Central memory CD8-positive, alpha-beta T cell (primary cell): ENCODE measurements around the gene MCFD2.

Experiments used
- ATAC-seq: fragments of 150-1000 bp; cut with Tn5 transposase; replicated peaks from 2 replicates; pipeline ENCODE4 v1.10.0; 2022; ENCODE audit warnings: mild to moderate bottlenecking, moderate FRiP score, moderate number of reproducible peaks; ENCODE audit not compliant: poor library complexity, severe bottlenecking; ENCODE audit errors: extremely low read depth
- DNase-seq, 2 donors: peaks; one replicate each; pipeline ENCODE4 v3.0.0; 2021; ENCODE audit warnings: low spot score in 2 of 2
- H3K27ac Mint-ChIP-seq: one replicate; pipeline ENCODE4 v1.8.0; 2022; ENCODE audit warnings: low read depth, mild to moderate bottlenecking, moderate library complexity, mixed read lengths
- H3K27me3 Mint-ChIP-seq: one replicate; pipeline ENCODE4 v1.8.0; 2022; ENCODE audit warnings: mixed read lengths
- H3K36me3 Mint-ChIP-seq: one replicate; pipeline ENCODE4 v1.8.0; 2022; ENCODE audit warnings: mild to moderate bottlenecking, moderate library complexity, mixed read lengths; ENCODE audit not compliant: insufficient read depth
- H3K4me1 Mint-ChIP-seq: one replicate; pipeline ENCODE4 v1.8.0; 2022; ENCODE audit warnings: mixed read lengths
- H3K4me3 Mint-ChIP-seq: one replicate; pipeline ENCODE4 v1.8.0; 2022; ENCODE audit warnings: mild to moderate bottlenecking, moderate library complexity, mixed read lengths
- H3K9me3 Mint-ChIP-seq: one replicate; pipeline ENCODE4 v1.8.0; 2022; ENCODE audit warnings: mixed read lengths

MCFD2 gene

DNA sequence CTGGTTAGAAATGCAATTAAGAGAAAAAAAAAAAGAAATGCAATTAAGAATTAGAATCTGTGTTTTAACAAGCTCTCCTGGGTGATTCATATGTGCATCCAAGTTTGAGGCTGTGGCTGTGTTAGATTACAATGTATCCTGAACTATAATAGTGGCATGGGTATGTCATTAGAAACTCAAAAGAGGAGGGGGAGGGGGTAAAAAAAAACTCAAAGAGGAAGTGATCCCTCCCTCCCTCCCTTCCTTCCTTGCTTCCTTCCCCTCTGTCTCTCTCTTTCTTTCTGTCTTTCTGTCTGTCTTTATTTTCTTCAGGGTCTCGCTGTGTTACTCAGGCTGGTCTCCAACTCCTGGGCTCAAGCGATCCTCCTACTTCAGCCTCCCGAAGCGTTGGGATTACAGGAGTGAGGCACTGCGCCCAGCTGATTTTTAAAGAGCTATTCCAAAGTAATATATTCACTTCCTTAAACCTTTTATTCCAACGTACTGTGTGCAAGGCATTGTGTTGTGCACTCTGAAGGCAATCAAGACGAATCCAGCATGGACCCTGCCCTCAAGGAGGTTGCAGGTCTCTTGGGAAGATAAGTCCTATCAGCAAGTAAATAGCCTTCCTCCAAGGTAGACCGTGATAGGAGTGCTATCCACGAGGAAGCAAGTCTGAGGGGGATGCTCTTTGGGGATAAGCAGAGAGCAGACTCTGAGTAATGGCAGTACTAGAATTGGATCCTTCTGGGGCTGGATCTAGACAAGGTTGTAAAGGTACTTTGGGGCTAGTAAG lies 35.9 kb upstream of the MCFD2 start:
- Mint-ChIP-seq H3K9me3 (no peaks in the 10 kb centered on the region), H3K4me3 (no peak overlapping the region), H3K36me3 (peaks cover 31% of the 10 kb centered on the region), H3K27me3 (no peaks in the 10 kb centered on the region), H3K4me1 (peaks cover 31% of the 10 kb centered on the region), H3K27ac (no peak overlapping the region)
- no peak for ATAC-seq
- DNase-seq, result no peak

DNA sequence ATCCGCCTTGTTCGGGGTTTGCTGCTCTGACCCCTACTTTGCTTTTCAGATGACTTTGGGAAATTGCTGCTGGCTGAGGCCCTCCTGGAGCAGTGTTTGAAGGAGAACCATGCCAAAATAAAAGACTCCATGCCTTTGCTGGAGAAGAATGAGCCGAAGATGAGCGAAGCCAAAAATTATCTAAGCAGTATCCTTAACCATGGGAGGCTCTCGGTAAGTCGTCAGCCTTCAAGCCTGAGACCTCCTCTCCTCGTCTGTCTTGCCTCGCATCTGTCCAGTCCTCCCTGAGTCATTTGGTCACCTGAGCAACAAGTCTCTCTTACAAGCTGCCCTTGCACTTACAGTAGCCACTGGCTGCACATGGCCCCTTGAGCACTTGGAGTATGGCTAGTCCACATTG lies 34.7 kb upstream of the MCFD2 start:
- Mint-ChIP-seq H3K27me3 (no peaks in the 10 kb centered on the region), H3K36me3 (peaks cover 26% of the 10 kb centered on the region), H3K9me3 (no peaks in the 10 kb centered on the region), H3K4me3 (no peak overlapping the region), H3K4me1 (peaks cover 36% of the 10 kb centered on the region), H3K27ac (no peak overlapping the region)
- ATAC-seq (no peak), DNase-seq (no peak)

DNA sequence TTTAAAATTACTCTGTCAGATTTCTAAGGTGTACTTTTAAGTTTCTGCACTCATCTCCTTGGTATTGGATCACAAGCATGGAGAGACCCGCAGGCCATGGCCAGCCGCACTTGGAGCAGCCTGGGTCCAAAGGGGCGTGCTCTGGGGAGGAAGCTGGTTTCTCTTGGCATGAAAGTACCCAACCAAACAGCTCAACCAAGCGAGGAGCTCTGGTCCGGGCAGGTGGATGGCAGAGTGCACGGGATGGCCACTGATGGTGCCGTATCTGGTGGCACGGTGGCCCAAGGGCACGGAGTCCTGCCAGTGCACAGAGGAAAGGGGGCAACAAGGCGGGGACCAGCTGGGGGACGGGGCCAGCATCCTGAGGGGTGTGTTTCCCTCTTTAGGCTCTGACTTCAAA lies 32.2 kb upstream of the MCFD2 start:
- no peaks in the 10 kb centered on the region for H3K9me3 Mint-ChIP-seq
- no peak overlapping the region for H3K27ac Mint-ChIP-seq
- H3K27me3 Mint-ChIP-seq, result no peaks in the 10 kb centered on the region
- H3K4me1 Mint-ChIP-seq, result peaks cover 40% of the 10 kb centered on the region
- ATAC-seq, result no peak
- no peak overlapping the region for H3K4me3 Mint-ChIP-seq
- DNase-seq, result no peak
- H3K36me3 Mint-ChIP-seq, result peaks cover 20% of the 10 kb centered on the region

DNA sequence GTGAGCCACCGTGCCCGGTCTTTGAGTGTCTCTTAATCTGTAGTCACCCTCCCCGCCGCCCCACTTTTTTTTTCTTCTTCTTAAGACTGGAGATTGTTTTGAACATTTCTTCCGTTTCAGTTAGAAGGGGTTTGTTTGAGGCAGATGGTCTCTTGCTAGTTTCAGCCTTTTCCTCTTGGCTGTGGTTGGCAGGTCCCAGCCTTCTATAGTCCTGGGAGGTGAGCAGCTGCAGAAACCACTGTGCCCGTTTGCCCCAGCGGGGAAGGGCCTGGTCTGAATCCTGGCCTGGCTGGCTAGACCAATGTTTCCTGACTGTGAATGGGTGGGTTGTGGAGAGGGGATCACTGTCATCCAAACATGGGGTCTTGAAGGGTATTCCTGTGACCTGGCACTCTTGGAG lies 30.1 kb upstream of the MCFD2 start:
- no peak for ATAC-seq
- H3K36me3 Mint-ChIP-seq, result peaks cover 27% of the 10 kb centered on the region

GRCh38 chr2:46943881-46944798 lies 28.5 kb upstream of the MCFD2 start:
- peaks cover 54% of the 10 kb centered on the region for H3K4me1 Mint-ChIP-seq
- peak overlapping the region; percentile 98 for H3K4me3 Mint-ChIP-seq
- DNase-seq, result peak in 1 of 2 donors; percentile 61
- ATAC-seq, result peak; percentile 59
- no peaks in the 10 kb centered on the region for H3K9me3 Mint-ChIP-seq
- H3K27me3 Mint-ChIP-seq, result no peaks in the 10 kb centered on the region
- H3K27ac Mint-ChIP-seq, result peak overlapping the region; percentile 97
- peaks cover 22% of the 10 kb centered on the region for H3K36me3 Mint-ChIP-seq

More for the DNA sequence above, 30.1 kb upstream of the MCFD2 start:
- peak overlapping the region; percentile 97 for H3K27ac Mint-ChIP-seq
- H3K4me3 Mint-ChIP-seq, result peak overlapping the region; percentile 13
- no peaks in the 10 kb centered on the region for H3K9me3 Mint-ChIP-seq
- no peak for DNase-seq
- H3K27me3 Mint-ChIP-seq, result no peaks in the 10 kb centered on the region
- peaks cover 48% of the 10 kb centered on the region for H3K4me1 Mint-ChIP-seq

GRCh38 chr2:46942891-46943626 lies 27.5 kb upstream of the MCFD2 start:
- Mint-ChIP-seq H3K27ac (peak overlapping the region; percentile 97), H3K36me3 (peaks cover 20% of the 10 kb centered on the region), H3K4me1 (peaks cover 54% of the 10 kb centered on the region), H3K4me3 (peak overlapping the region; percentile 98), H3K9me3 (no peaks in the 10 kb centered on the region), H3K27me3 (no peaks in the 10 kb centered on the region)
- DNase-seq (no peak), ATAC-seq (no peak)

DNA sequence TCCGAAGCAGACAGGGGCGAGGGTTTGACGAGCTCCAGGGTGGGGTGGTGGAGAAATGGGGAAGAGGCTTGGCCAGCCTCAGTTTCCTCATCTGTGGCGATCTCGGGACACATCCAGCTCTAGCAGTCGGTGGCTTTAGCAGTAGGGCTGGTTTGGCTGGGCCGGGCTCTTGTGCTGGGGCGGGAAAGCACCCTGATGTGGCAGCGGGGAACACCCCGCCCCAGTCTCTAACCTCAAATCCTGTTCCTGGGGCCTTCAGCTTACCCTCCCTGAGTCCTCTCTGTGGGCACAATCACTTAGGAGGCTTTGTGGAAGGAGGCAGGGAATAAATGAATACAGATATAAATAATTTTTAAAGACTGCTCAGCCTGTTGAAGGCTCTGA lies 26.5 kb upstream of the MCFD2 start:
- DNase-seq, result peak; percentile 43 to 69
- Mint-ChIP-seq H3K4me1 (peaks cover 58% of the 10 kb centered on the region), H3K4me3 (peak overlapping the region; percentile 98), H3K27me3 (no peaks in the 10 kb centered on the region), H3K27ac (peak overlapping the region; percentile 97), H3K9me3 (no peaks in the 10 kb centered on the region), H3K36me3 (peaks cover 20% of the 10 kb centered on the region)
- peak; percentile 65 for ATAC-seq

- H3K4me1 Mint-ChIP-seq, result peaks cover 45% of the 10 kb centered on the region
- peaks cover 22% of the 10 kb centered on the region for H3K36me3 Mint-ChIP-seq
- H3K27me3 Mint-ChIP-seq, result no peaks in the 10 kb centered on the region
- H3K4me3 Mint-ChIP-seq, result peak overlapping the region; percentile 90
- no peaks in the 10 kb centered on the region for H3K9me3 Mint-ChIP-seq
- DNase-seq, result no peak
- ATAC-seq, result no peak
- H3K27ac Mint-ChIP-seq, result peak overlapping the region; percentile 90
These were observed 24.2 kb upstream of the MCFD2 start for GRCh38 chr2:46939626-46940359.

DNA sequence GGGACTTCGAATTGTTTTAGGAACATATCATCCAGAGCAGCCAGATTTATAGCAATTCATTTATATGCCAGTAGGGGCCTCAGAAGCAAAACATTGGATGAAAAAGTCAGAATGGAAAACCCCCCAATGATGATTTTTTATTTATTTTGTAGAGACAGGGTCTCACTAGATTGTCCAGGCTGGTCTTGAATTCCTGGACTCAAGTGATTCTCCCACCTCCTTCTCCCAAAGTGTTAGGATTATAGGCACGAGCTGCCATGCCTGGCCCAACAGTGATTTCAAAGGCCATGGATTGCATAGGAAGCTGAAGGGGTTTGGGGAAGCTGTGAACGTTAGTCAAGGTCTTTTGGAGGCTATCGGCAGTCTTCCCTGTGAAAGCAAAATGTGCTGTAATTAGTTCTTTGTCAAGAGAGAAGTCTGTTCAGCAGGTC lies 21.9 kb upstream of the MCFD2 start:
- DNase-seq (no peak), ATAC-seq (no peak)
- no peak overlapping the region for H3K4me3 Mint-ChIP-seq
- no peaks in the 10 kb centered on the region for H3K9me3 Mint-ChIP-seq
- no peak overlapping the region for H3K27ac Mint-ChIP-seq
- H3K4me1 Mint-ChIP-seq, result peaks cover 27% of the 10 kb centered on the region
- peaks cover 13% of the 10 kb centered on the region for H3K36me3 Mint-ChIP-seq
- H3K27me3 Mint-ChIP-seq, result no peaks in the 10 kb centered on the region

GRCh38 chr2:46936566-46936965 lies 21.0 kb upstream of the MCFD2 start:
- Mint-ChIP-seq H3K36me3 (peaks cover 6% of the 10 kb centered on the region), H3K9me3 (no peaks in the 10 kb centered on the region), H3K27ac (no peak overlapping the region), H3K27me3 (no peaks in the 10 kb centered on the region), H3K4me3 (no peak overlapping the region), H3K4me1 (peaks cover 23% of the 10 kb centered on the region)
- ATAC-seq (no peak), DNase-seq (no peak)

- H3K27ac Mint-ChIP-seq, result no peak overlapping the region
- H3K4me3 Mint-ChIP-seq, result no peak overlapping the region
- peaks cover 3% of the 10 kb centered on the region for H3K36me3 Mint-ChIP-seq
- DNase-seq, result no peak
- H3K9me3 Mint-ChIP-seq, result no peaks in the 10 kb centered on the region
- H3K27me3 Mint-ChIP-seq, result no peaks in the 10 kb centered on the region
- ATAC-seq, result no peak
- H3K4me1 Mint-ChIP-seq, result peaks cover 16% of the 10 kb centered on the region
These were observed 19.5 kb upstream of the MCFD2 start for GRCh38 chr2:46935071-46935470.

- DNase-seq (no peak), ATAC-seq (no peak)
- peaks cover 7% of the 10 kb centered on the region for H3K9me3 Mint-ChIP-seq
- H3K4me1 Mint-ChIP-seq, result peaks cover 6% of the 10 kb centered on the region
- H3K27ac Mint-ChIP-seq, result no peak overlapping the region
- no peak overlapping the region for H3K4me3 Mint-ChIP-seq
- peaks cover 2% of the 10 kb centered on the region for H3K36me3 Mint-ChIP-seq
- H3K27me3 Mint-ChIP-seq, result no peaks in the 10 kb centered on the region
These were observed 14.0 kb upstream of the MCFD2 start for GRCh38 chr2:46929612-46930011.
